ENCODE data around the gene PAQR9.

Gene PAQR9

DNA sequence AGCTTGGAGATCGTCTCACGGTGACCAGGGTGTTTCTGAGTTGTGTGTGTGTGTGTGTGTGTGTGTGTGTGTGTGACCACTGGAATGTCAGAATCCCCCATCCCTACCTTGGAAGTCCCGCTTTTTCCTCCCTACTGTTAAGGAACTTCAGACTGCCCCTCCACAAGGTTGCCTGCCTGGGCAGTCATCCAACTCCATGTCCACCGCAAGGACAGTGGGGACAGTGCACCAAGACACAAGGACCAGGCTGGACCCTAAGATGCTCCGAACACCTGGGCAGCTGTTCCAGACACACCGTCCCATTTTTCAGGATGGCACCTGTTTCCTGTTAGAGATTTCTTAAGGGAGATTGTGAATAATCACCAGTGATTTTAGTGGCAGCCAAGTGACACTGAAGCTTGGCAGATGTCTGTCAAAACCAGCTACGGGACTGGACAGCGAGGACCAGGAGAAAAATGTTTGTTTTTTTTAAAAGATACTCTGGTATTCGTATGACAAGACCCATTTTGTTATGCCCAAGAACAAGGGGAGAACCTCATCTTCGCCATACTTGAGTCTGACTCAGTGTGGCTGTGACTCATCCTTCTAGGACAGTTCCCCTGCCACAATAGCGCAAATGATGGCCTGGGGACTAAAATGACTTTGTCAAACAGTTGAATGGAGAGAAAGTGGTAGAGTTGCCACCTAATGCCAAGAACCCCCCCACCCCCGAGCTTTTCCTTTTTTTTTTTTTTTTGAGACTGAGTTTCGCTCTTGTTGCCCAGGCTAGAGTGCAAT, 15.5 kb downstream of the PAQR9 start:
- DNase-seq, result no peak

- no peak for DNase-seq
Observed at GRCh38 chr3:142947352-142947751, 16.1 kb downstream of the PAQR9 start.

GRCh38 chr3:142946861-142947260, 16.6 kb downstream of the PAQR9 start:
- DNase-seq, result no peak

DNA sequence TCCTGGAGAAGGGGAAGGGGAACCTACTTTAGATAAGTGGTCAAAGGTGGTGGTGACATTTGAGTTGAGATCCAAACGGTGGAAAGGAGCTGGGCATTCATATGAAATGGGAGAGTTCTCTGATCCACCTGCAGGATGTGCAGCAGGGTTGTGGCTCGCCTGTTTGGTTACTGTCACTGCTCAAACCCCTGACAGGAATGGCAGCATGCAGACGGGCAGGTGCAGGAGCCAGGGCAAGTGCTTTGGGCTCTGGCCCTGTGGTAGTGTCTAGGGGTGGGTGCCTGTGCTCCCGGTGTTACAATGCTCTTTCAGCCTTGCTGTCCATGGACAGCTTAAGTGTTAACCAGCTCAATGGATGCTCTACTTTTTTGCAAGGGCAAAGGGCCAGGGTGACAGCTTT, 18.5 kb downstream of the PAQR9 start:
- no peak for DNase-seq

DNA sequence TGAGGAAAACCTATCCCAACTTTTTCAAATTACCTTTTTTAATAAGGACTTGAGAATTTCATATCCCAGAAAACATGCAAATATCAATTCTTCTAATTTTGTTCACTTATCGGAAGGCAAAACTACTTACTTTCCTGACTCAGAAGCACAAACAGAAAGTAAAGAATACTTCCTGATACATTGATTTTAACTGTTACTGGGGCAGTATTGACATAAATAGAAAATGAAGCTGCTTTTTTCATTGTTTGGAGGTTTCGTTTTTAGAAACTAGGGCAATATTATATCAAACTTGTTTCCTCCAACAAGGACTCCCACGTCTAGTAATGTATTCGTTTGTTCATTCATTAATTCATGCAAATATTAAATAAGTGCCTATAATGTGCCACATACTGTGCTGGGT, 19.1 kb downstream of the PAQR9 start:
- no peak for DNase-seq

DNA sequence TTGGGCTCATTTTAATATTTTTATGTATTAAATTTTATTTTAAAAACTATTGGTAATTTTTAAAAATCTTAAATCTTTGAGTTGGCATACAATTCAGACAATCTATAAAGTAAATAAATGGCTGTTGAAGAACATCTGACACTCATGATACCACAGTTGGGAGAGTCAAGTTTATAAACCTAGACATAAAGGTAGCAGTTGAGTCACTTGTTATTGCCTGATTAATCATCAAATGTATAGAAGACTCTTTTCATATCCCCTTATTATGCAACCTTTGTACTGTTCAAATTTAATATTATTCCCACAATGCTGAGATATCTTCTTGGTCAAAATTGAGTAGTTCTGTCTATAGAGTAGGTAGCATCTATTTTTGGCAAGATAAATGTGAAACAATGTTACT, 19.6 kb downstream of the PAQR9 start:
- DNase-seq, result no peak

DNA sequence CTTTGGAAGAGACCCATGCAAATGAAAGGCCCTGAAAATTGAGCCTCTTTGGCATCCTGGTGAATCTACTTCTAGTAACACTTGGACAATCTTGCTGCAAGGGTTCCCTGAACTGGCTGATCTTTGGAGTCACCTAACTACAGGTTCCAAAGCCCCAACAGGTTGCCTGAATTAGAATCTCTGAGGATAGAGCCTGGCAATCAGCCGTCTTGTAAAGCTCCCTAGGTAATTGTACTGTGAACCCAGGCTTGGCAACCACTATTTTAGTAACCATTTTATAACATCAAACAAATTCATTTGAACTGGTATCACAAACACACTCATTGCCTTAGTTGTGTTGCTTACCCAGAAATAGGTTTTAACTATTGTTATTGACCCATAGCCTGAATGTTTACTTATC, 20.1 kb downstream of the PAQR9 start:
- no peak for DNase-seq

GRCh38 chr3:142941373-142942123, 21.9 kb downstream of the PAQR9 start:
- no peak for DNase-seq

GRCh38 chr3:142940472-142940871, 23.0 kb downstream of the PAQR9 start:
- DNase-seq, result no peak

GRCh38 chr3:142940000-142940399, 23.5 kb downstream of the PAQR9 start:
- DNase-seq, result no peak

GRCh38 chr3:142935963-142936362, 27.5 kb downstream of the PAQR9 start:
- no peak for DNase-seq

DNA sequence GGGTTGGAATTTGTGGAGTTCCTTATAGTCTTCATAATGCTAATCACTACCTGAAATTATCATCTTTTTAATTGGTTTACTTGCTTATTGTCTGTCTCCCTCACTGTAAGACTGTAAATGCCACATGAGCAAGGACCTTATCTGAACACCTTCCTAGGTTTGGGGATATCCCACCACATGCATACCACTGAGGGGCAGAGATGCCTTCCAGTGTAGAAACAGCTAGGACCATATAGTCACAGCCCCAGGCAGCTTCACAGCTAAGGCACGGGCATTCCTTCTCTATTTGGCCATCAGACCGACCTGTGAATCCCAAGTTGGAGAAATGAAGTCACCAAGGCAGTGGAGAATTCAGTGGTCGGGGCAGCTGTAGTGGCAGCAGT, 28.6 kb downstream of the PAQR9 start:
- no peak for DNase-seq

DNA sequence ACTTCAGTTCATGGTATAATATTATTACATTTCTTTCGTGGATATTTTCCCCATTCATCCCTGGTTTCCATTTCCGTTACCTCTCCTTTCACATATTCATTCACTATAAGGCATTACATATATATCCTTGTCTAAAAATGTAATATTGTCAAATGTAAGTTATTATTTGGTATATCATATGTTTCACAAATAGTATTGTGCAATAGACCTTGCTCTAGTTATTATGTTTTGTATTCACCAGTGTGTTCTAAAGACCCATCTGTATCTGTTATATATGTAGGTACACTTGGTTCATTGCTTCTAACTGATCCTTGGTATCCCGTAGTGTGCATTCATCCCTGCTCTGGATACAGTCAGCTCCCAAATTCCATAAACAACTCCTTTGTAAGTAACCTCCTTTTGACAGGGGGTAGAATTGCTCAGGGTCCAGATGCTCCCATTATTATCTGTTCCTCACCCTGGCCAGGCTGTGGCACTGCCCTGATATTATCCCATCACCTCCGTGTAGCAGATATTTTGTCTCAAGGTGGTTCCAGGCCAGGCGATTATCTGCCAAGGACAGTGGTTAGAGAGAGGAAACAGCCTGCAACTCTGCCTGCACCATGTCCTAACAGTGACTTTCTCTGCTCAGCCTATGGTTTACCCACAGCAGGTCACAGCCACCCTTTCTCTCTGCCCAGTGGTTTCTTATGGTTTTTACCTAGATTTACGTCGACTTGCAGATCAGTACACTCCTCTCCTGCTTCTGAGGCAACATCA, 29.2 kb downstream of the PAQR9 start:
- no peak for DNase-seq

DNA sequence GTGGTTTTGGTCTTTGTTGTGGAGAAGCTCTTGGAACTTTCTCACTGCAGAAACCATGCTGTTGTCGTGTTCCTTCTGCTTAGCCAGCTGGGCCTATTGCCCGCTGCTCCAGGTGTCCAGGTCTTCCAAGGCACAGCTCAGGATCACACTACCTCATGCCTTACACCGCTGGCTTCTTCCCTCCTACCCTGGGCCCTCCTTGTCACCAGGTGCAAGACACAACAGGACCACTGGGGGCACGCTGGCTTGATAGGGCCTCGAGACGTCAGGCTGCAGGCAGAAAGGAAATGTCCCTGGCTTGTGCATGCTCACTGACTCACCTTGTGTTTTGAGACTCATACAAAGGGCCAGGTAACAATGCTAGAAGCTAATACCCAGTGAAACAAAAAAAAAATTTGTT, 32.3 kb downstream of the PAQR9 start:
- DNase-seq, result no peak

- no peak for DNase-seq
Observed at GRCh38 chr3:142930463-142930862, 33.0 kb downstream of the PAQR9 start.

DNA sequence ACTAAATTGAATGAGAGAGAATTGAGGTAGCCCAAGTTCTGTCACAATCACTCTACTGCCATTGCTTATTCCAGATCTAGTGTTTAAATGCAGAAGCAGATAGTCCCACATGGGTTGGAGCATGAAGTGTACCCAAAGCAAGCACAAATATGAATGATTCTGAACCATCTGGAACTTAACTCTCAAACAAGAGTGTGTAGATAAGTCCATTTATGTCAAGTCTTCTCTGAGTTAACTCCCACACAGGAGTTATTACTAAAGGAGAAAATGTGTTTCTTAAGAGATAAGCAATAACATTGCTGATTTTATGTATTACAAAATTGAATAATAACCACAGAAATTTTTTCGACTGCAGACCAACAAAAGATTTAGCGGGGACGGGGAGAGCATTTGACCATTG, 33.6 kb downstream of the PAQR9 start:
- no peak for DNase-seq

DNA sequence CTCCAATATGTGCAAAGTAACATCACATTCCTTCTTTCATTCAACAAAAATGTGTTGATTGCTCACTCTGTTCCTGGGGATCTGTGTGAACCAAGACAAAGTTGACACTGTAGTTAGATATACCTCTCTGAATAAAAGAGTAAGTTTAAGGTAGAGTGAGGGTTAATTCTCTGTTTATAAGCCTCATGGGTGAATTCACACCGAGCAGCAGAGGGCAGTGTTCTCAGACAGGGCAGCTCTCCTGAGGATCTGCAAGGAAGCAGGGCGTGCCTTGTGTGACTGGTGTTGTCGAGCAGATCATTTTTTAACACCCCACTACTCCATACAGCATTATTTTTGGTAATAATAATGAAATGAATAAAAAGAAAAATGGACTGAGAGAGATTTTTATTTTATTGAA, 34.4 kb downstream of the PAQR9 start:
- no peak for DNase-seq

DNA sequence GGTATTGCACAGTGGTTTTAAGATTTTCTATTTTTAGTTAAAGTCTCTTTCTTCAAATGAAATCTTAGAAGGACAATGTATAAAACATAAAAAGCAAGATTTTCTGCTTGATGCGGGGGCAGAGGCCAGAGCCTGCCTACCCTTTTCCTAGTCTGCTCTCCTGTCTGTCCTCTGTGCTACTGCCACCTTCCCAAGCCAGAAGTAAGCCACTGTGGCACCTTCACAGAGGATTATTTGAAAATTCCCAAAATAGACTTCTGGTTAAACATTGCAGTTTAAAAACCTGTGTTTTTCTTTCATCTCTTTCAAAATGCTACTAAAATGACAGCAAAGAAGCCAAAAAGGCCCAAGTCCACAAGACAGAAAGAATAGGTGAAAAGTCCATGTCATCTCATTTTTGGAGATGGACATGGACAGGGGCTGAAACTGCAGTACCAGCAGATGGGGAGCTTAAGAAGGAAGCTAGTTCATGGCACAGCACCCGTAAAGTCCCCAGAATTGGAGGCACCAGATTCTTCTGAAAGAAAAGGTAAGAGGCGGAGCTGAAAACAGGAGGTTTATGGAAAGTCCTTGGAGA, 37.0 kb downstream of the PAQR9 start:
- no peak for DNase-seq

GRCh38 chr3:142925140-142925539, 38.3 kb downstream of the PAQR9 start:
- DNase-seq, result no peak

DNA sequence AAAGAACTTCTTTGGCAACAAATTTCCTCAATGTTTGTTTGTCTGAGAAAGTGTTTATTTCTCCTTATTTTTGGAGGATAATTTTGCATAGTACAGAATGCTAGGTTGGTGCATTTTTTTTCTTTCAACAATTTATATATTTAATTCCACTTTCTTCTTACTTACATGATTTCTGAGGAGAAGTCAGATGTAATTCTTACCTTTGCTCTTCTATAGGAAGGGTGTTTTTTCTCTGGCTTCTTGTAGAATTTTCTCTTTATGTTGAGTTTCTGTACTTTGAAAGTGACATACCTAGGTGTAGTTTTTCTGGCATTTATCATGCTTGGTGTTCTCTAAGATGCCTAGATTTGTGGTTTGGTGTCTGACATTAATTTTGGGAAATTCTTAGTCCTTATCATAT, 39.8 kb downstream of the PAQR9 start:
- DNase-seq, result no peak

DNA sequence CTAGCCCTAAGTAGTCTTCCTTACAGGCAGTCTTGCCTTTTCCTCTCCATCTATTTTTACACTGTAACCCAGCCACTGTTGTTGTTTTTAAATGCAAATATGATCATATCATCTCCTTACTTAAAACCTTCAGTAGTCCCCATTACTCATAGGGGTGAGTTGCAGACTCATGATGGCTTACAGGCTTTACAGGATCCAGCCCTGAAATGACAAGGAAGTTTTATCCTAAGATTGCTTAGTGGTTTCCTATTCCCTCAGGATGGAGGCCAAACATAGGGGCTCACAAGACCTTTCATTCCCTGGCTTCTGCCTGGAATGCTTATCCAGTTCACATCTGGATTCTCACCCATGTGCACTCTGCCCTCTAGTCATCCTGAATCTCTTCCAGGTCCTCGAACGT, 46.9 kb downstream of the PAQR9 start:
- no peak for DNase-seq

- no peak for DNase-seq
Observed at GRCh38 chr3:142915636-142916035, 47.8 kb downstream of the PAQR9 start.

DNA sequence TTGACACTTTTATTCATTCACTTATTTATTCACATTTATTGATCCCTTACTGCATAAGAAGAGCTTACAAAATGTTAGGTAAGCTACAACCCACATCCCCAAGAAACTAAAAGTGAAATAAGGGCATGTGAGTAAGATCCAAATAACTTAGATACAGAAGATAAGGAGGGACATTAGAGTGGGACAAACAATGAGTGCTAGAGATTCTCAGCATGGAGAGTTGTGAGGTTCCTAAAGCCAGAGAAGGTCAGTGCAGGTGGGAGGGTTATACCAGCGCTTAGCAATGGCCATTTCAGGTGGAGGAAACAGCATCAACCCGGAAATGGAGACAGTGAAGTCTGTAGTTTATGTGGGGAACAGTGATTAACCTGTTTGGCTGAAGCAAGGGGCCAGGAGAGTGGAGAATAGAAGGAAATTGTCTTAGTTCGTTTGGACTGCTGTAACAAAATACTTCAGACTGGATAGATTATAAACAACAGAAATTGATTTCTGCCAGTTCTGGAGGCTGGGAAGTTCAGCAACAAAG, 49.1 kb downstream of the PAQR9 start:
- DNase-seq, result no peak

Measured in cortex of kidney (tissue), 1 donor.